K562 (cell line): ENCODE results near the gene ZNF85. TPM values are rescaled to one million over a fixed set of nuclear protein-coding genes. Genes with fewer than 3 reads are reported as not detected.

ENCODE experiments used
- ARID3A ChIP-seq: IDR thresholded peaks from 2 replicates; pipeline ENCODE4 v1.6.1; 2012; ENCODE audit warnings: low read depth, low read length, improper control_type of control experiment, borderline replicate concordance
- C11orf30 ChIP-seq: fragments of 450-650 bp; IDR thresholded peaks from 2 replicates; pipeline ENCODE4 v1.6.1; 2016; ENCODE audit warnings: low read depth, mild to moderate bottlenecking
- CC2D1A ChIP-seq: fragments of 450-650 bp; IDR thresholded peaks from 2 replicates; pipeline ENCODE4 v1.6.1; 2017; ENCODE audit warnings: mild to moderate bottlenecking
- DEAF1 ChIP-seq: fragments of 450-650 bp; formaldehyde crosslinking; IDR thresholded peaks from 2 replicates; pipeline ENCODE4 v1.4.0; 2020; ENCODE audit warnings: mild to moderate bottlenecking, moderate library complexity
- HLTF ChIP-seq: fragments of 450-650 bp; IDR thresholded peaks from 2 replicates; pipeline ENCODE4 v1.6.1; 2016
- NFYB ChIP-seq: IDR thresholded peaks from 2 replicates; pipeline ENCODE4 v1.6.1; 2011; ENCODE audit warnings: mild to moderate bottlenecking, moderate library complexity; ENCODE audit not compliant: insufficient read length; ENCODE audit errors: extremely low read depth
- PHF8 ChIP-seq: fragments of 200-600 bp; sonication (generic); IDR thresholded peaks from 2 replicates; pipeline ENCODE4 v1.6.1; 2012; ENCODE audit warnings: mixed run types, mild to moderate bottlenecking, inconsistent platforms, low read length, moderate library complexity, borderline replicate concordance
- RBFOX2 ChIP-seq: fragments of 200-400 bp; formaldehyde crosslinking; IDR thresholded peaks from 2 replicates; pipeline ENCODE4 v1.6.1; 2017; ENCODE audit warnings: low read depth, mild to moderate bottlenecking, low read length, moderate library complexity
- REST ChIP-seq, 2 experiments: fragments of 450-650 bp; formaldehyde crosslinking in 1 of 2; IDR thresholded peaks; 2 replicates each; pipeline versions ENCODE4 v1.4.0 to v1.6.1; 2014 to 2020; ENCODE audit warnings: mild to moderate bottlenecking in 2 of 2, borderline replicate concordance in 1 of 2, low read depth in 1 of 2
- SPI1 ChIP-seq: IDR thresholded peaks from 2 replicates; pipeline ENCODE4 v1.6.1; 2011; ENCODE audit warnings: low read depth, low read length, control low read depth, borderline replicate concordance
- TAL1 ChIP-seq: fragments of 450-650 bp; IDR thresholded peaks from 2 replicates; pipeline ENCODE4 v1.6.1; 2016; ENCODE audit warnings: mild to moderate bottlenecking
- TCF7 ChIP-seq: sonication (generic); IDR thresholded peaks from 2 replicates; pipeline ENCODE4 v1.6.1; 2016; ENCODE audit warnings: antibody characterized with exemption, borderline replicate concordance
- ZNF507 ChIP-seq: conservative IDR thresholded peaks from 2 replicates; pipeline ENCODE4 v1.6.1; 2017; ENCODE audit warnings: missing genetic modification characterization, missing compliant biosample characterization
- polyA plus RNA-seq, 8 experiments: library from polyadenylated mRNA; depleted of rRNA in 4 of 8; stranded (reverse) in 5 of 8; unstranded in 3 of 8; fragments of >200 nt; fragmentation: Nextera tagmentation in 2 of 8; fragmentation: Illumina TruSeq in 1 of 8; extraction: Ambion mirVana in 2 of 8; extraction: Trizol in 1 of 8; gene quantifications; 2 replicates each; pipeline versions ENCODE4 v1.2.1 to v1.2.3, GENCODE V29; 2011 to 2014; ENCODE audit warnings: inconsistent platforms in 1 of 8, missing spikeins in 1 of 8
- total RNA-seq, 7 experiments: library from RNA; depleted of rRNA in 6 of 7; stranded (reverse); fragments of >200 nt in 6 of 7; fragmentation: Illumina TruSeq in 2 of 7; extraction: Trizol in 2 of 7; gene quantifications; 2 replicates each; pipeline versions ENCODE4 v1.2.1 to v1.2.3, GENCODE V29; 2011 to 2021; ENCODE audit warnings: low replicate concordance in 1 of 7

The ZNF85 gene
- total and polyA plus RNA-seq, 9 of the 15 experiments (the other 6 are each of a cell fraction or from before 2014, with no cell fraction given): 0.41 to 1.7 (median 0.92) TPM

- TF ChIP-seq REST (IDR thresholded peaks at IDR 0.05; ENCODE audit: borderline replicate concordance): peak; percentile 43
- no peak for TF ChIP-seq REST (CRISPR knock-in tag; IDR thresholded peaks at IDR 0.05; ENCODE audit: low read depth)
- TF ChIP-seq HLTF: no peak
- no peak for TF ChIP-seq ZNF507 (tag)
- no peak for TF ChIP-seq CC2D1A
- no peak for TF ChIP-seq TAL1
- TF ChIP-seq RBFOX2: peak; percentile 41; the same call in 1 of the 2 replicates
- no peak for TF ChIP-seq SPI1
- peak; percentile 63; the same call in 1 of the 2 replicates for TF ChIP-seq PHF8
- peak; percentile 77 for TF ChIP-seq NFYB
- no peak for TF ChIP-seq C11orf30
- no peak for TF ChIP-seq ARID3A
- no peak for TF ChIP-seq DEAF1 (CRISPR knock-in tag)
- no peak for TF ChIP-seq TCF7
These were observed at the start of gene ZNF85 (continued) for GRCh38 chr19:20923077-20923871.
